Cortex of kidney (tissue), 1 donor: ENCODE measurements around the gene OR3A3.
"Not testable (repeated sequence)": the region's sequence is repeated elsewhere in the genome, so short reads cannot be mapped to it uniquely, and the experiment has no call there.

Source experiments
- DNase-seq: peaks from one replicate; lab custom pipeline; 2025; lab: John Stamatoyannopoulos, UW

The OR3A3 gene

DNA sequence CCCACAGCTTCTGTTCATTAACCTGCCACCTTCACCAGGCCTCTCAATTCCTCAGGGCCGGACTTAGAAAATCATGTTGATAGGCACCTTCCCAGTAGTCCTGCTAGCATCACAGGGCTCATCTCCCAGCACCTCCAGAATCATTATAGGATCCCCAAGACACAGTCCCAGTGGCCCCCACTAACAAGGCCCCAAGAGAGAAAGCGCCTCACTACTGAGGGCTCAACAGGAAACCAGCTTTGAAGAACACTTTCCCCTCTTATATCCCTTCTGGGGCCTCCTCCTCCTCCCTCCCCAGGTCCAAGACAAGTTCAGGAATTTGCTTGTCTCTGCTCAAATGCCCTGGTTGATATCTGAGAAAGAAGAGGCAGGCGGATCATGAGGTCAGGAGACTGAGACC is at the start of gene OR3A3:
Gene OR3A3 (plus strand): TSS at position 301 of the 400 bp plus-strand sequence.
- DNase-seq: no peak

DNA sequence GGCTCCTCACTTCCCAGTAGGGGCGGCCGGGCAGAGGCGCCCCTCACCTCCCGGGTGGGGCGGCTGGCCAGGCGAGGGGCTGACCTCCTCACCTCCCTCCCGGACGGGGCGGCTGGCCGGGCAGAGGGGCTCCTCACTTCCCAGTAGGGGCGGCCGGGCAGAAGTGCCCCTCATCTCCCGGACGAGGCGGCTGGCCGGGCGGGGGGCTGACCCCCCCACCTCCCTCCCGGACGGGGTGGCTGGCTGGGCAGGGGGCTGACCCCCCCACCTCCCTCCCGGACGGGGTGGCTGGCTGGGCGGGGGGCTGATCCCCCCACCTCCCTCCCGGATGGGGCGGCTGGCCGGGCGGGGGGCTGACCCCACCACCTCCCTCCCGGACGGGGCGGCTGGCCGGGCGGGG is 40.0 kb upstream of the OR3A3 start:
- DNase-seq: not testable (repeated sequence)

DNA sequence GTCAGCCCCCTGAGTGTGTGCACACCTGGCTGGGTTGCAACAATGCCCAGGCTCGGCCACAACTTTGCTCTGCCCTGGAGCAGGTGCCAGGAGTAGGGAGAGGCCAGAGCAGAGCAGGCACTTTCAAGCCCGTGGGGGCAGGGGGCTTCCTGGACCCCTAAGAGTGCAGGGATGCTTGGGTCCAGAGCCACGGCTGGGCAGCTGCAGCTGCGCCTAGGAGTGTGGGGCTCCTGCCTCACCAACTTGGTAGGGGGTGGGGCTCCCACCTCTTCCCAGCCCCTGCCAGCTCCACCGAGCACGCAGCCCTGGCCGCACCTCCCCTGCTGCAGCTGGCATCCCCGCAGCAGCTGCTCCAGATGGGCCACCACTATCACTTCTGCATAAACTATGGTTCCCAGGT is 32.8 kb upstream of the OR3A3 start:
- DNase-seq: no peak

DNA sequence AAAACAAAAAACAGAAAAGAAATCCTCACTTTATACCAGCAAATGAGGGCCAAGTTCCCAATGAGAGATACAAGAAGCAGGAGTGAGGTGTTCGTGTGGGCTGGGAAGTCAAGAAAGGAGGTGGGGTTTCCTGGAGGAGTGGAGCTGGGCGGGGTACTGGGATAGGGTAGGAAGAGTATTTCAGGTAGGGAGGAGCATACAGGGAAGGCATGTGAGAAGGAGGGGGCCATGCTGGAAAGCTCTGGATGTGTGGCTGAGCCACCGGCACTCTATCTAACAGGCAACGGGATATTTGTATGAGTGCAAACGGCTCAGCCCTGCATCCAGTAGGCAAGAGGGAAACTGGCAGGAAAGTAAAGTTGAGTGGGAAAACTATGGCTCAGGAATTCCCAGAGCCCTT is 29.2 kb upstream of the OR3A3 start:
- DNase-seq: no peak

DNA sequence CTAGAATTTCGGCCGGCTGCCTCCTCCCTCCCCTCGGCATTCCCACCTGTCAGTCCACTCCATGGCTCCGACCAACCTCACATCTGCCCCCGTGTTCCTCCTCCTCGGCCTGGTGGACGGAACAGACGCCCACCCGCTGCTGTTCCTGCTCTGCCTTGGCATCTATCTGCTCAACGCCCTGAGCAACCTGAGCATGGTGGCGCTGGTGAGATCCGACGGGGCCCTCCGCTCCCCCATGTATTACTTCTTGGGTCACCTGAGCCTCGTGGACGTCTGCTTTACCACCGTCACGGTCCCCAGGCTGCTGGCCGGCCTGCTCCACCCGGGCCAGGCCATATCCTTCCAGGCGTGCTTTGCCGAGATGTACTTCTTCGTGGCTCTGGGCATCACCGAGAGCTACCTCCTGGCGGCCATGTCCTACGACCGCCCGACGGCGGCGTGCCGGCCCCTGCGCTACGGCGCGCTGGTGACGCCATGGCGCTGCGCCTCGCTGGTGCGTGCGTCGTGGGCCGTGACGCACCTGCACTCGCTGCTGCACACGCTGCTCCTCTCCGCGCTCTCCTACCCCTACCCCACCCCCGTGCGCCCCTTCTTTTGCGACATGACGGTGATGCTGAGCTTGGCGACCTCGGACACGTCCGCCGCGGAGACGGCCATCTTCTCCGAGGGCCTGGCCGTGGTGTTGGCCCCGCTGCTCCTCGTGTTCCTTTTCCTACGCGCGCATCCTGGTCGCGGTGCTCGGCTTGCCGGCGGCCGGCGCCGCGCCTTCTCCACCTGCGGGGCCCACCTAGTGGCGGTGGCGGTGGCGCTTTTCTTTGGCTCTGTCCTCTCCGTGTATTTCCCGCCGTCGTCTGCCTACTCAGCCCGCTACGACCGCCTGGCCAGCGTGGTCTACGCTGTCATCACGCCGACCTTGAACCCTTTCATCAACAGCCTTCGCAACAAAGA is 25.0 kb upstream of the OR3A3 start, which contains the start of gene OR3A2:
Gene OR3A2 (minus strand): TSS at position 440 of the 948 bp plus-strand sequence.
- DNase-seq: no peak

DNA sequence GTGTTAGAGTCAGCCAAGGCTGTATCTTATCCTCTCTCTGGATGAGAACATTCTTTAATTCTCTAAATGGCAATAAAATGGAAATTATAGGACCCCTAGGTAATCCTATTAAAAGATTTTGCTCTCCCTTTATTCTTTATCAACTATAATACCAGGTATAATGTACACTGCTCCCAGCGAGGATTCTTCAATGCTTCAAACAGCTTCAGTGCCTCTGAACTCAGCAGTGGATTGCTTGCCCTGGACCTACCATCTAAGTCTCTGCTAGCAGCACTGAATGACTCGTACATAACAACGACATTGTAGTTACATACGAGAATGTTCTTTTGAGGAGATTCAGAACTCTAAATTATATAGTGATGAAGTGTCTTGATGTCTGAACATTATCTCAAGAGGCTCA is 21.4 kb upstream of the OR3A3 start:
- DNase-seq: no peak

DNA sequence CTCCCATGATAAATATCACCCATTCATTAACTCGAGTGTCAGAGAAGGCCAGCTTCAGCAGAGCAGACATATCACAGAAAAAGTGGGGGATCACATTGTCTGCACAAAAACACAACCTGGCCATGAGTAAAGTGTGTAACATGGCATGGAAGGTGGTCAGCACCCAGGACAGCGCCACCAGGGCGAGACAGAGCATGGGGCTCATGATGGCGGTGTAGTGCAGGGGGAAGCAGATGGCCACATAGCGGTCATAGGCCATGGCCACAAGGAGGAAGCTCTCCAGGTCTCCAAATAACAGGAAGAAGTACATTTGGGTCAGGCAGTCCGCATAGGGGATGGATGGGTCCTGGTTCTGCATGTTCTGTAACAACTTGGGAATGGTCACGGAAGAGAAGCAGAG is 13.4 kb upstream of the OR3A3 start:
- not testable (repeated sequence) for DNase-seq

DNA sequence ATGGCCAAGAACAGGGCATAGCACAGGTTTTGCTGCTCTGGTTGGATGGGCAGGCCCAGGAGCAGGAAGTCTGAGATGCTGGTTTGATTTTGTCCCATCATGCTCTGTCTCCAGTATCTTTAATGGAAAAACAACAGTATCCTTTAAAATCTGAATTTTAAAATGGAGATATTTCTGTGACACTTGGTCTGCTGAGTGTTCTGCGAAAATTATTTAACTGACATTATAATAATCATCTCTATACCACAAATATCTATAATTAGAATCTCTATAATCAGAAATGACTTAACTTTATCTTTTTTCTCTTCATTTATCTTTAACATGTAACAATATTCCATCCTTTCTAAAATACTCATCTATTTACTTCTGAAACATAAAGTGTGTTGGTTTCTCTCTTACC is 12.9 kb upstream of the OR3A3 start, which contains the start of gene OR1E1:
Gene OR1E1 (minus strand): TSS at position 101 of the 400 bp plus-strand sequence. CDS start 0 bp downstream, at position 101.
- no peak for DNase-seq

DNA sequence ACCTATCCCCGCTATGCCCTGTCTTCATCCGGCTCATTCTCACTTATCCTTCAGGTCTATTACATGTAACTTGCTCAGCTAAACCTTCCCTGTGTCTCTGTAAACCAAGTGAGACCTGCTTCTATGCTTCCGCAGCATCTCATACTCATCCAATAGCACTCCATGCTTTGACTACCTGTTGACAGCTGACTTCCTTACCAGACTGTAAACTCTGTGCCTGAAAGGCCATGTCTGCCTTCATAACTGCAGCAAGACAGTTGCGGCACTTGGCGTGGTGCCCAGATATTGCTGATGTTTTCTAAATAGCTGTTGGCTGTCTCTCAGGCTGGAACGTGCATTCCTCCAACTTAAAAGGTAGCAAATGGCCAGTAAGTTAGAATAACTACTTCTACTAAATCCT is 11.1 kb upstream of the OR3A3 start:
- DNase-seq: no peak

DNA sequence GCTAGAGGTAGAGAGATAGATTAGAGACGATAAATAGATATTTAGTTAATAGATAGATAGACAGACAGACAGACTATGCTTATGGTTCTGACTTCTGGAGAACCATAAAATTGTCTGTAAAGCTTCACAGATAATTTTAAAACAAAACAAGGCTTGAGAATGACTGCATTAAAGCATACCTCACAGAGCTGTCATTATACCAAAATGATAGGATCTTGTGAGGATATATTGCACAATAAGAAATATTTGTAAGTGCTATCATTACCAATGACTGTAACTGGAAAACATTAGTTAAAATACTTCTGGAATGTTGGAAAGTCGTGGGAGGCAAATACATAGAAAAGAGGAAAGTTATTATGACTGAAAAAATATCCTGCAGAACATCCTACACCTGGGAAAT is 9.4 kb upstream of the OR3A3 start:
- DNase-seq: no peak

DNA sequence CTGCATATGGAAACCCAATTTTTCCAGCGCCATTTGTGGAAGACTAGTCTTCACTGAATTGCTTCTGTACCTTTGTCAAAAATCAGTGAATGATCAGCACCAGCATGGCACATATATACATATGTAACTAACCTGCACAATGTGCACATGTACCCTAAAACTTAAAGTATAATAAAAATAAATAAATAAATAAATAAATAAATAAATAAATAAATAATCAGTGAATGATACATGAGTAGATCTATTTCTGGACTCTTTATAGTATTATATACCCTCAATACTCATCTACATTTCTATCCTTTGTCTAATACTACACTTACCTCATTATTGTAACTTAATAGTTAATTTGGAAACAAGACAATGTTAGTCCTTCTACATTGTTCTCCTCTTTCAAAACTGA is 7.3 kb upstream of the OR3A3 start:
- DNase-seq: not testable (repeated sequence)

DNA sequence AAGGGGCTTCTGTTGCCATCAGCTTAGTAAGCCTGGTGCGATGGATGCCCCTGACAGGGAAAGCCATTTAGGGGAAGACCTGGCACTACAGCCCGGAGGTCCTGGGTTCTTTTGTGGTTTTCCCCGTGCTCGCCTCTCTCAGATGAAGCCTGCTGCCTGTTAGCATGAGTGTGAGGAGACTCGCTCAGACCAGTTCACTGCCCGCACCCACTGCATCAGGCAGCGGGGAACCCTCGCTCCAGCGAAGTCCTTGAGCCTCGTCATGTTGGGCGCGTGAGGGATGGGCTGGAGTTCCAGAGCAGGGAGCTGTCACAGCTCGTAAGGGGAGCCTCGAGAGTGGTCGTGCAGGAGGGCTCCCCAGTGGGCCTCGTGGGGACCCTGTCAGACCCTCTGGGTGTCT is 1.0 kb downstream of the OR3A3 start:
- DNase-seq: not testable (repeated sequence)

DNA sequence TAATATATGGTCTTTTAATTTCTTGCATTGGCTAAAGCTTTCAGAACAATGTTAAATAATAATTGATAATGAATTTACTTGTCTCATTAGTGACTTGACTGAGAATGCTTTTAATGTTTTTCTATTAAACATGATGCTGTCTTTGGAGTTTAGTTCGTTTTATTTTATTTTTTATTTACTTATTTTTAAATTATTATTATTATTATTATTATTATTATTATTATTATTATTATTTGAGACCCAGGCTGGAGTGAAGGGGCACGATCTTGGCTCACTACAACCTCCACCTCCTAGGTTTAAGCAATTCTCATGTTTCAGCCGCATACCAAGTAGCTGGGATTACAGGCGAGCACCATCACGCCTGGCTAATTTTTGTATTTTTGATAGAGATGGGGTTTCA is 4.4 kb downstream of the OR3A3 start:
- no peak for DNase-seq

DNA sequence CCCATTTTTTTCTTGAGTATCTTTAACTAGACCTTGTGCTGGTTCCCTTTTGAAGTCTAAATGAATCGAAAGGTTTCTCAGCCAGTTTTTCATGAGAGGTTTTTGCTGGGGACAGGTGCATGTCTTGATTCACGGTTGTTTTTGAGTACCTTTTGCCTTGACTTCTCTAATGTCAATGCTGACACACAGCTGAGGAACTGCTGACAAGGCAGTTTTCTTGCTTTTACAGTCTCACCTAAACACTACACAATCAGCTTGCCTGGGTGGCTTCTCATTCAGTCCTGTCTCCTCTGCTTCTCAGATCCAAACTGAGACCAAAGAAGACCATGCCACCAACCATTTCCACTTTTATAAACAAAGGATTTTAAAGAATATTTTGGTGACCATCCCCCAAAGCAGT is 7.1 kb downstream of the OR3A3 start:
- no peak for DNase-seq

DNA sequence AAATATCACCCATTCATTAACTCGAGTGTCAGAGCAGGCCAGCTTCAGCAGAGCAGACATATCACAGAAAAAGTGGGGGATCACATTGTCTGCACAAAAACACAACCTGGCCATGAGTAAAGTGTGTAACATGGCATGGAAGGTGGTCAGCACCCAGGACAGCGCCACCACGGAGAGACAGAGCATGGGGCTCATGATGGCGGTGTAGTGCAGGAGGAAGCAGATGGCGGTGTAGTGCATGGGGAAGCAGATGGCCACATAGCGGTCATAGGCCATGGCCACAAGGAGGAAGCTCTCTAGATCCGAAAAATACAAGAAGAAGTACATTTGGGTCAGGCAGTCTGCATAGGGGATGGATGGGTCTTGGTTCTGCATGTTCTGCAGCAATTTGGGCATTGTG is 22.0 kb downstream of the OR3A3 start:
- DNase-seq: not testable (repeated sequence)

DNA sequence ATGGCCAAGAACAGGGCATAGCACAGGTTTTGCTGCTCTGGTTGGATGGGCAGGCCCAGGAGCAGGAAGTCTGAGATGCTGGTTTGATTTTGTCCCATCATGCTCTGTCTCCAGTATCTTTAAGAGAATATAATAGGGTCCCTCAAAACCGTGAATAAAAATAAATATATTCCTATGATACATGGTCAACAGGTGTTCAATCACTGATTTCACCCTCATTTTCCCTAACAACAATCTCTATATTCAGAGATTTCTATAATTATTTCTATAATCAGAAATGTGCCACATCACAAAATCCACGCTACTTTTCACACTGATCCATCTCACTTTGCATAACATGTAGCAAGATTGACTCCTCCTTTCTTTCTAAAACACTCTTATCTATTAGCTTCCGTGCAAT is 22.6 kb downstream of the OR3A3 start, which contains the start of gene OR1E2:
Gene OR1E2 (minus strand): TSS at position 101 of the 400 bp plus-strand sequence. CDS start 0 bp downstream, at position 101.
- DNase-seq: no peak

DNA sequence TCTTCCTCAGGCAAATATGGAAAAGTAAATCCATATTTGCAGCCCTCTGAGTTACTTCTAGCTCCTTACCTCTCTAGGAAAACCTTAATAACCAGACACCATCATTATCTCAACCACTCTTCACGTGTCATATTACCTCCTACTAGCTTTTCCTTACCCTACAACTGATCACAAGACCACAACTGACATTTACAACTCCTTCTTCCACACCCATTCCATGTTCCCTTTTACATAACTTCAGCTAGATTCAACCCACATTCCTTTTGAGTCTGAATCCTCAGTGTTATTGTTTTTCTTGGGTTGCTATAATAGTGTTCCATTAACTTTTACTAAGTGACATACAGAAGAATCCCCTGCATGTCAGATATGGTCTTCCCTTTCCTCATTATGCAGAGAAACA is 27.2 kb downstream of the OR3A3 start:
- DNase-seq: no peak

DNA sequence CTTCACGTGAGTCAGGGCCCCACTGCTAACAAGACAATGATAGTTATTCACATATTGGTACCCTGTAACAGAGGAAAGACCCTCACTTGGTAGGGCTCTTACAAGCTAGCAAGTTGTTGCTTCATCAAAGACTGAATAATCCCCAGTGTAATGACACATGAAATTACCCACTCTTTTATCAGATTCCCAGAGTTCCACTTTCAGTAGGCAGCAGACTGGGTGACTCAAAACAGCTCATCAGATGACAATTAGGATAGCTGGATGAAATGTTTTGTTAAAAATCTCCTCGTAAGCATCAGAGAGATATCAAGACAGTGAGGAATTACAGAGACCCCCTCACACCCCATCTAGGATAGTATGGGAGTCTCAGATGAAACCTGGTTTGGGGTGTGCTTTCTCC is 29.3 kb downstream of the OR3A3 start:
- no peak for DNase-seq

DNA sequence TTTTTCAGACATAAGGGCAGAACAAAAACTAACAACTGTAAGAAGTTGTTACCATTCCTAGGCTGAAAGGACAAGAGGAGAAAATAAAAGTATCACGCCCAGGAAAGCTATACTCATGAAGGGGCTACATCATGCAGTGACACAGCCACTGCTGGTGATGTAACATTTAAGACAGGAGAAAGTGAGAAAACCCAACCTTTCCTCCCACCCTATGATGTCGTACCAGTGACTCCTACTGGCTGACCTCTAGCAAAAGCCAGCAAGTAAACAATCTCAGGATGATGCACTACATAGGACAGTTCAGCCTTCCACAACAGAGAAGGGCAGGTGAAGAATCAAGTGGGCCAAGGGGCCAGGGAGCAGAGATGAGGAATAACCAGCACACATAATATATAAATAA is 36.5 kb downstream of the OR3A3 start:
- DNase-seq: no peak

DNA sequence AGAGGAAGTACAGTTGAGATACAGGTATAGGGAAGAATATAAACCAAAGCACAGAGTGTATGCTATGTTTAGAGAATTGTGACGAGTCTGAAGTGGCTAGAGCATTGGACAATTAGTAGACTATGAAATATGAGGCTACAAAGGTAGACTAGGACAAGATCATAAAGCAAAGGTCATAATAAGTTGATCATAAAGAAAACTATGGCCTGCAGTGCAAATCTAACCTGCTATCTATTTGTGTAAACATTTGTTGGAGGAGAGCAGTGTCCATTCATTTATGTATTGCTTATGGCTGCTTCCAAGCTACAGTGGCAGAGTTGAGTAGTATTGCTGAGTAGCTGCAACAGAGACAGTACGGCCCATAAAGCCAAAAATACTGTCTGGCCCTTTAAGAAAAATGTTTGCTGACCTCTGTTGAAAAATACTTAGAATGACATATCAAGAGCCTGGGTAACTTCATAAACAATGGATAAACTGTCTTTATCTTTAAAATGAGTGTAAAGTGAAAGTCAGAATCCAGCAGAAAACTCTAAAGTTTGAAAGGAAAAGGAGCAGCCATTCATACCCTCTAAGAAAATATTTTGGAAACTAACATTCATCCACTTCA is 37.0 kb downstream of the OR3A3 start:
- no peak for DNase-seq

DNA sequence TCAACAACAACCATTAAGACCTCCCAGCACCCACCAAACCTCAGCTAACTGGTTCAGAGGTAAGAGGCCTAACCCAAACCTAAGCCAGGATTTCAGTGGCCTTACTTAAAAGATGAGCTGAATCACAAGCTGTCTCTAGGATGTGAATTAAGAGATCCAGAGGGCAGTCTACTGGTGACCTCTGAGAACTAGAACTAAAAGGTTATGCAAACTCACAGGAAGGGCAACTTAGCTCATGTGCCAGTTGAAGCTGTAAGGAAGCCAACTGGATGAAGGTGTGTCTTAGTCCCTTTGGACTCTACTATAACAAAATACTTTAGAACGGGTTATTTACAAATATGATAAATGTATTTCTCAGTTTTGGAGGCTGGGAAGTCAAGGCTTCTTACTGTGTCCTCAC is 55.2 kb downstream of the OR3A3 start:
- not testable (repeated sequence) for DNase-seq

DNA sequence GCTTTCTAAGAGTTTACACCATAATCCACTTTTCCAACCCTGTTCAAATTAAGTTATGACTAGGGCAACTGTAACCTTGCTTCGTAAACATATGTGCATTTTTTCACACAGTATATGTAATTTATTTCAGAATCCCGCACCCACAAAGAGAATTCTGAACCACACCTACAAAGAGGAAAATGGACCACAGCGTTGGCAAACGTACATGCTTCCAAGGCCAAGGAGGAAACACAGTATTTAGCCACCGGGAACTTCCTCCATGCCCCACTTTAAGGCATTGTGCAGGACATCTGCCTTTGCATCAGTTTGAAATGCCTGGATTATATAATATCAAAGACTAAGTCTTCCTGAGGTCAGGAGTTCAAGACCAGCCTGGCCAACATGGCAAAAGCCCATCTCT is 58.4 kb downstream of the OR3A3 start:
- no peak for DNase-seq

DNA sequence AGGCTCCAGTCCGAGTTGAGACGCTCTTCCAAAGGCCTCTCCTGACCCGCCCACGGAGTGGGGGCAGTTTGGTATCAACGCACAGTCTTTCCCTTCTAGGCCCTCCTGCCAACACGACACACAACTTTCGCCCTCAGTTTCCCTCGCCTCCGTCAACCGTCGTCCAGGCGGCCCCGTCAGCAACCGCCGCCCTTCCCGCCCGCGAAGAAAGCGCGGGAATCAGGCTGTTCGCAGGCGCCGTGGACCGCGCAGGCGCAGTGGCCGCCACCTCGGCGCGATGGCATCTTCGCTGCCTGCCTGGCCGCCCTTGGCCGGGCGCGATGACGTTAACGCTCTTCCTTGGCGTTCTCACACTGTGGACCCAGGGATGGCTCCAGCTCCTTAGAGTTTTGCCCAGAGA is 60.4 kb downstream of the OR3A3 start, which contains the start of gene SPATA22:
Gene SPATA22 (minus strand): TSS at position 221 of the 400 bp plus-strand sequence. CDS start 2,494 bp downstream, outside the sequence.
- no peak for DNase-seq
